HCT116 (cell line): ENCODE data around the gene GANC. TPM values are rescaled to one million over a fixed set of nuclear protein-coding genes. Genes with fewer than 3 reads are reported as not detected.

Source experiments
- ATAC-seq: fragments of 200-7000 bp; cut with Tn5 transposase; 2 replicates; pipeline ENCODE4 v1.9.1; 2020; ENCODE audit warnings: mild to moderate bottlenecking, moderate library complexity
- BruUV-seq: library from RNA; stranded (reverse); fragments of 400-500 nt; replicated peaks from 2 replicates; lab custom pipeline; 2021; lab: Mats Ljungman, UMichigan
- CTCF ChIA-PET: fragments of 300-600 bp; sonication (Branson Sonifier 250); formaldehyde crosslinking; loops from one replicate; lab custom pipeline; 2021; ENCODE audit warnings: antibody characterized with exemption; lab: Charles Lee
- POLR2A ChIA-PET: fragments of 300-600, 350-600 bp; sonication (Branson Sonifier 250); formaldehyde crosslinking; loops from one replicate; lab custom pipeline; 2021; ENCODE audit warnings: antibody characterized with exemption; lab: Charles Lee
- RAD21 ChIA-PET, 2 experiments: fragments of 300-600 bp; sonication (Branson Sonifier 250); formaldehyde crosslinking; loops; one replicate each; lab custom pipeline; 2023; ENCODE audit warnings: low total read pairs in 2 of 2; ENCODE audit not compliant: uncharacterized antibody in 2 of 2, unreplicated experiment in 2 of 2, low non-redundant PET in 1 of 2; lab: Charles Lee
- DNase-seq: peaks from one replicate; pipeline ENCODE4 v3.0.0-alpha.2; 2010; ENCODE audit warnings: low read depth, low spot score
- H2AFZ ChIP-seq: fragments of 200-600 bp; shearing (Covaris generic), sonication (generic); 2 replicates; pipeline ENCODE4 v1.6.1; 2017; ENCODE audit warnings: low read depth, mixed run types, mixed read lengths, antibody characterized with exemption, low read length; ENCODE audit not compliant: poor library complexity, severe bottlenecking
- H3K27ac ChIP-seq: 2 replicates; pipeline ENCODE4 v1.5.1; 2012; ENCODE audit warnings: low read depth, low read length
- H3K27me3 ChIP-seq: fragments of 200-600 bp; sonication (generic); 2 replicates; pipeline ENCODE4 v1.6.1; 2016; ENCODE audit warnings: mixed run types, low read length, mixed read lengths; ENCODE audit not compliant: insufficient read depth
- H3K36me3 ChIP-seq, 2 experiments: fragments of 200-500 bp in 1 of 2; fragments of 200-600 bp in 1 of 2; sonication (Bioruptor generic) in 1 of 2; sonication (generic) in 1 of 2; 2 replicates each; pipeline versions ENCODE4 v1.5.1 to v1.6.1; 2014 to 2016; ENCODE audit warnings: low read length in 2 of 2, inconsistent platforms in 1 of 2, mixed read lengths in 1 of 2, mixed run types in 1 of 2; ENCODE audit not compliant: insufficient read depth in 2 of 2, control insufficient read depth in 1 of 2
- H3K4me1 ChIP-seq, 2 experiments: fragments of 200-600 bp in 1 of 2; sonication (generic) in 1 of 2; 2 replicates each; pipeline versions ENCODE4 v1.5.1 to v1.6.1; 2012 to 2017; ENCODE audit warnings: low read length in 2 of 2, inconsistent platforms in 1 of 2, mild to moderate bottlenecking in 1 of 2, mixed read lengths in 1 of 2, mixed run types in 1 of 2, moderate library complexity in 1 of 2; ENCODE audit not compliant: insufficient read depth in 2 of 2, control insufficient read depth in 1 of 2
- H3K4me2 ChIP-seq: fragments of 200-600 bp; sonication (generic); 2 replicates; pipeline ENCODE4 v1.6.1; 2017; ENCODE audit warnings: mixed run types, low read length, mixed read lengths
- H3K4me3 ChIP-seq, 2 experiments: fragments of 200-600 bp in 1 of 2; sonication (generic) in 1 of 2; replicated peaks in 1 of 2; 2 replicates each; pipeline ENCODE4 v1.5.1; 2011 to 2016; ENCODE audit warnings: low read length in 2 of 2, control low read depth in 1 of 2, low read depth in 1 of 2, mild to moderate bottlenecking in 1 of 2, mixed read lengths in 1 of 2, mixed run types in 1 of 2
- H3K79me2 ChIP-seq: fragments of 200-600 bp; sonication (generic); 2 replicates; pipeline ENCODE4 v1.6.1; 2017; ENCODE audit warnings: mild to moderate bottlenecking, mixed run types, low read length, moderate library complexity, mixed read lengths; ENCODE audit not compliant: insufficient read depth
- H3K9ac ChIP-seq: fragments of 200-600 bp; sonication (generic); 2 replicates; pipeline ENCODE4 v1.6.1; 2016; ENCODE audit warnings: low read length, mixed read lengths
- H3K9me2 ChIP-seq: fragments of 200-600 bp; sonication (generic), shearing (Covaris generic); 2 replicates; pipeline ENCODE4 v1.6.1; 2017; ENCODE audit warnings: mixed run types, mild to moderate bottlenecking, moderate library complexity; ENCODE audit not compliant: insufficient read depth
- H3K9me3 ChIP-seq, 2 experiments: fragments of 200-500 bp in 1 of 2; fragments of 200-600 bp in 1 of 2; sonication (Bioruptor generic) in 1 of 2; sonication (generic) in 1 of 2; 2 replicates each; pipeline ENCODE4 v1.6.1; 2014 to 2017; ENCODE audit warnings: low read length in 2 of 2, mixed read lengths in 2 of 2, inconsistent platforms in 1 of 2, low read depth in 1 of 2, mild to moderate bottlenecking in 1 of 2, mixed run types in 1 of 2, moderate library complexity in 1 of 2; ENCODE audit not compliant: control insufficient read depth in 1 of 2, insufficient read depth in 1 of 2
- H4K20me1 ChIP-seq: fragments of 200-600 bp; sonication (generic), shearing (Covaris generic); 2 replicates; pipeline ENCODE4 v1.6.1; 2017; ENCODE audit warnings: mixed run types, mild to moderate bottlenecking, moderate library complexity; ENCODE audit not compliant: insufficient read depth
- CBX3 ChIP-seq: IDR thresholded peaks from 2 replicates; pipeline ENCODE4 v1.6.1; 2012; ENCODE audit warnings: low read depth
- CEBPB ChIP-seq: IDR thresholded peaks from 2 replicates; pipeline ENCODE4 v1.6.1; 2012; ENCODE audit warnings: low read depth
- CTCF ChIP-seq, 3 experiments: fragments of 200-600 bp in 1 of 3; sonication (generic) in 1 of 3; IDR thresholded peaks in 2 of 3; conservative IDR thresholded peaks in 1 of 3; 2 replicates each; pipeline ENCODE4 v1.5.1; 2012 to 2017; ENCODE audit warnings: low read depth in 2 of 3, low read length in 2 of 3, antibody characterized with exemption in 1 of 3, borderline replicate concordance in 1 of 3, control low read depth in 1 of 3, mild to moderate bottlenecking in 1 of 3, mixed read lengths in 1 of 3, mixed run types in 1 of 3, moderate library complexity in 1 of 3; ENCODE audit not compliant: insufficient read depth in 1 of 3
- EZH2 ChIP-seq: fragments of 200-600 bp; sonication (generic); IDR thresholded peaks from 2 replicates; pipeline ENCODE4 v1.6.1; 2017; ENCODE audit warnings: antibody characterized with exemption, mixed run types
- FOSL1 ChIP-seq: IDR thresholded peaks from 2 replicates; pipeline ENCODE4 v1.6.1; 2012; ENCODE audit warnings: low read depth
- MAX ChIP-seq: IDR thresholded peaks from 2 replicates; pipeline ENCODE4 v1.6.1; 2012
- POLR2A ChIP-seq: IDR thresholded peaks from 2 replicates; pipeline ENCODE4 v1.7.0; 2011; ENCODE audit warnings: borderline replicate concordance; ENCODE audit not compliant: insufficient read depth, insufficient read length; ENCODE audit errors: extremely low read depth
- POLR2AphosphoS5 ChIP-seq: IDR thresholded peaks from 2 replicates; pipeline ENCODE4 v1.6.1; 2011; ENCODE audit warnings: mild to moderate bottlenecking, low read depth, low read length, moderate library complexity
- SIN3A ChIP-seq: IDR thresholded peaks from 2 replicates; pipeline ENCODE4 v1.6.1; 2012; ENCODE audit warnings: low read depth
- SRF ChIP-seq: IDR thresholded peaks from 2 replicates; pipeline ENCODE4 v1.6.1; 2012; ENCODE audit warnings: low read depth
- ZNF274 ChIP-seq: fragments of 200-500 bp; sonication (Bioruptor generic); IDR thresholded peaks from 2 replicates; pipeline ENCODE4 v1.6.1; 2014; ENCODE audit warnings: mild to moderate bottlenecking, low read depth, low read length, inconsistent platforms
- intact Hi-C: fragments of 100-400 bp; cut with micrococcal nuclease; formaldehyde crosslinking; loops from 2 replicates; pipeline ENCODE4 v1.10.0; 2022
- total RNA-seq: library from RNA; stranded (reverse); gene quantifications from one replicate; pipeline ENCODE4 v1.2.1, GENCODE V29; 2021; ENCODE audit not compliant: unreplicated experiment
- TF ChIP-seq, protein P1 (sequence below): IDR thresholded peaks from 2 replicates; pipeline ENCODE4 v1.6.1; 2011; ENCODE audit warnings: mild to moderate bottlenecking, low read length, moderate library complexity; ENCODE audit not compliant: insufficient replicate concordance; ENCODE audit errors: extremely low read depth

GANC gene
- total RNA-seq, 1 experiment from 2014 or later = 13.1 TPM

DNA sequence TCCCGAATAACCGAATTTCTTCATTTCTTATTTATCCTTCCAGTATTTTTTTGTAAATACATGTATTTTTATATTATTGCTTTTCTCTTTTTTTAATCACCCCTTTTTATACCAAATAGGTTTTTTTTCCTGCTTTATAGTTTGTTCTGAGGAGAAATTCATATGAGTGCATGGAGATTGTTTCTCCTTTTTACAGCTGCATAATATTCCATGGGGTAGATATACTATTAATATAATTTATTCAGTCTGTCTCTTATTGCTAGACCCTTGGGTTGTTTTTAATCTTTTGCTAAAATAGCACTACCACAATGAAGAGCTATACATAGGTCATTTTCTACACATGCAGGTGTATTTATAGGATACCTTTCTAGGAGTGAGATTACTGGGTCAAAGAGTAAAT, 3.8 kb downstream of the GANC start:
- Histone ChIP-seq H3K36me3 (no peaks in the 10 kb centered on the region), H3K27ac (no peak overlapping the region), H3K4me1 (peaks cover 6 to 17% of the 10 kb centered on the region in 2 experiments; a peak in 3 of 4 replicates), H2AFZ (no peak overlapping the region), H3K4me2 (no peak overlapping the region), H3K9ac (no peak overlapping the region), H3K27me3 (no peaks in the 10 kb centered on the region), H3K4me3 (no peak overlapping the region), H4K20me1 (peaks cover 5% of the 10 kb centered on the region; the same call in 1 of the 2 replicates), H3K9me2 (no peaks in the 10 kb centered on the region), H3K79me2 (peaks cover 12% of the 10 kb centered on the region), H3K9me3 (no peaks in the 10 kb centered on the region)
- ChIA-PET POLR2A (no interaction called here), RAD21 (no interaction called here), CTCF (no interaction called here)
- ATAC-seq (no peak), DNase-seq (no peak)
- intact Hi-C loops = no loop called here
- BruUV-seq = no TSS peak
- no peak for TF ChIP-seq POLR2A

GRCh38 chr15:42279234-42279723, 6.3 kb downstream of the GANC start:
- CTCF ChIA-PET = no interaction called here
- no peak overlapping the region for H3K27ac ChIP-seq
- TF ChIP-seq CEBPB = no peak
- no peak for TF ChIP-seq FOSL1
- no peak for TF ChIP-seq CBX3
- TF ChIP-seq CTCF (IDR thresholded peaks at IDR 0.05 in 2 of 3, conservative IDR thresholded peaks at IDR 0.05 in 1 of 3; ENCODE audit: borderline replicate concordance in 1 of 3, insufficient read depth in 1 of 3, low read depth in 2 of 3, low read length in 2 of 3) = no peak
- TF ChIP-seq POLR2AphosphoS5 = no peak
- TF ChIP-seq ZNF274 = no peak
- TF ChIP-seq, protein P1, sequence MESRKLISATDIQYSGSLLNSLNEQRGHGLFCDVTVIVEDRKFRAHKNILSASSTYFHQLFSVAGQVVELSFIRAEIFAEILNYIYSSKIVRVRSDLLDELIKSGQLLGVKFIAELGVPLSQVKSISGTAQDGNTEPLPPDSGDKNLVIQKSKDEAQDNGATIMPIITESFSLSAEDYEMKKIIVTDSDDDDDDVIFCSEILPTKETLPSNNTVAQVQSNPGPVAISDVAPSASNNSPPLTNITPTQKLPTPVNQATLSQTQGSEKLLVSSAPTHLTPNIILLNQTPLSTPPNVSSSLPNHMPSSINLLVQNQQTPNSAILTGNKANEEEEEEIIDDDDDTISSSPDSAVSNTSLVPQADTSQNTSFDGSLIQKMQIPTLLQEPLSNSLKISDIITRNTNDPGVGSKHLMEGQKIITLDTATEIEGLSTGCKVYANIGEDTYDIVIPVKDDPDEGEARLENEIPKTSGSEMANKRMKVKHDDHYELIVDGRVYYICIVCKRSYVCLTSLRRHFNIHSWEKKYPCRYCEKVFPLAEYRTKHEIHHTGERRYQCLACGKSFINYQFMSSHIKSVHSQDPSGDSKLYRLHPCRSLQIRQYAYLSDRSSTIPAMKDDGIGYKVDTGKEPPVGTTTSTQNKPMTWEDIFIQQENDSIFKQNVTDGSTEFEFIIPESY = no peak
- TF ChIP-seq SIN3A = no peak
- no peak for TF ChIP-seq SRF
- TF ChIP-seq EZH2 = no peak
- no peak for TF ChIP-seq MAX
- no peaks in the 10 kb centered on the region for H3K9me2 ChIP-seq
- BruUV-seq = no TSS peak
- no peak overlapping the region for H3K4me3 ChIP-seq
- H4K20me1 ChIP-seq = no peaks in the 10 kb centered on the region
- no peaks in the 10 kb centered on the region for H3K27me3 ChIP-seq
- H2AFZ ChIP-seq = no peak overlapping the region
- H3K36me3 ChIP-seq = no peaks in the 10 kb centered on the region
- intact Hi-C loops = no loop called here
- H3K9me3 ChIP-seq = no peaks in the 10 kb centered on the region
- no peaks in the 10 kb centered on the region for H3K79me2 ChIP-seq
- POLR2A ChIA-PET = no interaction called here
- no peak overlapping the region for H3K9ac ChIP-seq
- no peak for DNase-seq
- peaks cover 0 to 8% of the 10 kb centered on the region in 2 experiments; a peak in 3 of 4 replicates for H3K4me1 ChIP-seq
- H3K4me2 ChIP-seq = no peak overlapping the region
- RAD21 ChIA-PET = no interaction called here
- ATAC-seq = no peak
